IMR-90 (cell line): ENCODE data around the gene LMOD1. TPM values are rescaled to one million over a fixed set of nuclear protein-coding genes. Genes with fewer than 3 reads are reported as not detected.

ENCODE experiments used
- ATAC-seq: fragments of 200-7000 bp; cut with Tn5 transposase; 2 replicates; pipeline ENCODE4 v1.9.1; 2020; ENCODE audit warnings: low read depth, mild to moderate bottlenecking, moderate library complexity
- BruUV-seq: library from RNA; stranded (reverse); fragments of 400-500 nt; replicated peaks from 2 replicates; lab custom pipeline; 2021; lab: Mats Ljungman, UMichigan
- CTCF ChIA-PET: fragments of 300-600 bp; formaldehyde crosslinking; extraction: SDS; loops from one replicate; lab custom pipeline; 2021; ENCODE audit warnings: antibody characterized with exemption; lab: Yijun Ruan, JAX
- POLR2A ChIA-PET: fragments of 300-600 bp; sonication (Branson Sonifier 250); formaldehyde crosslinking; loops from one replicate; lab custom pipeline; 2022; ENCODE audit warnings: antibody characterized with exemption; ENCODE audit not compliant: unreplicated experiment; lab: Charles Lee
- DNase-seq: peaks from one replicate; pipeline ENCODE4 v3.0.0; 2013
- H2AFZ ChIP-seq: replicated peaks from 2 replicates; pipeline ENCODE3; 2013; ENCODE audit warnings: low read length, mild to moderate bottlenecking; ENCODE audit not compliant: poor library complexity
- H2AK5ac ChIP-seq: 2 replicates; pipeline ENCODE4 v1.6.1; 2013; ENCODE audit warnings: low read depth, low read length, inconsistent platforms
- H2AK9ac ChIP-seq: replicated peaks from 2 replicates; pipeline ENCODE3; 2013; ENCODE audit warnings: mild to moderate bottlenecking, low read depth, low read length, moderate library complexity; ENCODE audit not compliant: poor library complexity
- H2BK120ac ChIP-seq: 2 replicates; pipeline ENCODE4 v1.6.1; 2013; ENCODE audit warnings: low read depth, low read length, inconsistent platforms
- H2BK15ac ChIP-seq: 3 replicates; pipeline ENCODE4 v1.6.1; 2013; ENCODE audit warnings: low read depth, low read length, inconsistent platforms
- H2BK20ac ChIP-seq: 2 replicates; pipeline ENCODE4 v1.6.1; 2013; ENCODE audit warnings: low read depth, mild to moderate bottlenecking, inconsistent platforms, low read length, moderate library complexity
- H2BK5ac ChIP-seq: 2 replicates; pipeline ENCODE4 v1.6.1; 2013; ENCODE audit warnings: mild to moderate bottlenecking, low read depth, low read length, inconsistent platforms; ENCODE audit not compliant: poor library complexity, severe bottlenecking
- H3K14ac ChIP-seq: replicated peaks from 2 replicates; pipeline ENCODE4 v1.6.1; 2013; ENCODE audit warnings: low read depth, low read length, inconsistent platforms
- H3K18ac ChIP-seq: 2 replicates; pipeline ENCODE4 v1.6.1; 2013; ENCODE audit warnings: low read depth, low read length, control low read depth
- H3K23ac ChIP-seq: 2 replicates; pipeline ENCODE4 v1.6.1; 2013; ENCODE audit warnings: low read depth, low read length, inconsistent platforms
- H3K27ac ChIP-seq: 2 replicates; pipeline ENCODE4 v1.5.1; 2013; ENCODE audit warnings: mild to moderate bottlenecking, control low read depth, low read length; ENCODE audit not compliant: insufficient read depth
- H3K27me3 ChIP-seq: 2 replicates; pipeline ENCODE4 v1.6.1; 2013; ENCODE audit warnings: low read length; ENCODE audit not compliant: control insufficient read depth, insufficient read depth
- H3K36me3 ChIP-seq: 2 replicates; pipeline ENCODE4 v1.6.1; 2013; ENCODE audit warnings: low read length, mixed read lengths; ENCODE audit not compliant: control insufficient read depth, insufficient read depth
- H3K4ac ChIP-seq: 2 replicates; pipeline ENCODE4 v1.6.1; 2013; ENCODE audit warnings: low read depth, low read length, inconsistent platforms
- H3K4me1 ChIP-seq: 2 replicates; pipeline ENCODE4 v1.6.1; 2013; ENCODE audit warnings: low read length, mixed read lengths; ENCODE audit not compliant: control insufficient read depth, insufficient read depth
- H3K4me2 ChIP-seq: 2 replicates; pipeline ENCODE4 v1.6.1; 2013; ENCODE audit warnings: low read depth, mild to moderate bottlenecking, control low read depth, low read length, moderate library complexity
- H3K4me3 ChIP-seq: 2 replicates; pipeline ENCODE4 v1.5.1; 2013; ENCODE audit warnings: low read depth, mild to moderate bottlenecking, control low read depth, low read length, moderate library complexity; ENCODE audit not compliant: insufficient read depth
- H3K56ac ChIP-seq: 2 replicates; pipeline ENCODE4 v1.6.1; 2013; ENCODE audit warnings: low read length, inconsistent platforms; ENCODE audit not compliant: insufficient read depth; ENCODE audit errors: extremely low read depth
- H3K79me1 ChIP-seq, 2 experiments: 2 replicates each; pipeline ENCODE4 v1.6.1; 2013; ENCODE audit warnings: low read length in 2 of 2, inconsistent platforms in 1 of 2, low read depth in 1 of 2
- H3K9ac ChIP-seq: 2 replicates; pipeline ENCODE4 v1.6.1; 2013; ENCODE audit warnings: low read depth, low read length, control low read depth
- H3K9me1 ChIP-seq: 2 replicates; pipeline ENCODE4 v1.6.1; 2013; ENCODE audit warnings: low read length, inconsistent platforms; ENCODE audit not compliant: insufficient read depth
- H3K9me3 ChIP-seq: 2 replicates; pipeline ENCODE4 v1.6.1; 2013; ENCODE audit warnings: low read length; ENCODE audit not compliant: control insufficient read depth, insufficient read depth
- H4K20me1 ChIP-seq: 2 replicates; pipeline ENCODE4 v1.6.1; 2013; ENCODE audit warnings: low read length, inconsistent platforms; ENCODE audit not compliant: insufficient read depth
- H4K5ac ChIP-seq: 2 replicates; pipeline ENCODE4 v1.6.1; 2013; ENCODE audit warnings: mild to moderate bottlenecking, low read depth, low read length, control low read depth
- H4K8ac ChIP-seq, 2 experiments: 2 replicates each; pipeline ENCODE4 v1.6.1; 2013; ENCODE audit warnings: low read depth in 2 of 2, low read length in 2 of 2, control low read depth in 1 of 2, inconsistent platforms in 1 of 2
- H4K91ac ChIP-seq: 2 replicates; pipeline ENCODE4 v1.6.1; 2013; ENCODE audit warnings: low read depth, low read length, inconsistent platforms; ENCODE audit not compliant: insufficient read depth
- CEBPB ChIP-seq: IDR thresholded peaks from 2 replicates; pipeline ENCODE4 v1.6.1; 2012; ENCODE audit warnings: low read depth, low read length, improper control_type of control experiment
- CHD1 ChIP-seq: IDR thresholded peaks from 2 replicates; pipeline ENCODE4 v1.6.1; 2012; ENCODE audit warnings: low read depth, low read length, improper control_type of control experiment
- CTCF ChIP-seq: conservative IDR thresholded peaks from 2 replicates; pipeline ENCODE4 v1.5.1; 2012; ENCODE audit warnings: mild to moderate bottlenecking, low read depth, low read length, improper control_type of control experiment
- ELK1 ChIP-seq: fragments of 150-350 bp; IDR thresholded peaks from 2 replicates; pipeline ENCODE4 v1.6.1; 2016; ENCODE audit warnings: low read depth, mild to moderate bottlenecking, low read length, moderate library complexity, borderline replicate concordance
- FOS ChIP-seq: fragments of 150-350 bp; IDR thresholded peaks from 2 replicates; pipeline ENCODE4 v1.6.1; 2016; ENCODE audit warnings: low read depth, low read length
- MAFK ChIP-seq: IDR thresholded peaks from 2 replicates; pipeline ENCODE4 v1.6.1; 2012; ENCODE audit warnings: low read depth, low read length, improper control_type of control experiment
- MAZ ChIP-seq: IDR thresholded peaks from 2 replicates; pipeline ENCODE4 v1.6.1; 2012; ENCODE audit warnings: low read depth, mild to moderate bottlenecking, low read length, improper control_type of control experiment, moderate library complexity, borderline replicate concordance
- MXI1 ChIP-seq: IDR thresholded peaks from 2 replicates; pipeline ENCODE4 v1.6.1; 2012; ENCODE audit warnings: low read depth, mild to moderate bottlenecking, low read length, moderate library complexity, borderline replicate concordance
- NFE2L2 ChIP-seq: fragments of 150-350 bp; IDR thresholded peaks from 2 replicates; pipeline ENCODE4 v1.6.1; 2016; ENCODE audit warnings: low read depth, mild to moderate bottlenecking, low read length
- POLR2A ChIP-seq: IDR thresholded peaks from 2 replicates; pipeline ENCODE4 v1.6.1; 2012; ENCODE audit warnings: mild to moderate bottlenecking, low read depth, low read length
- RAD21 ChIP-seq: IDR thresholded peaks from 2 replicates; pipeline ENCODE4 v1.6.1; 2012; ENCODE audit warnings: low read length, improper control_type of control experiment
- RCOR1 ChIP-seq: IDR thresholded peaks from 2 replicates; pipeline ENCODE4 v1.6.1; 2012; ENCODE audit warnings: mild to moderate bottlenecking, low read length, improper control_type of control experiment; ENCODE audit not compliant: insufficient replicate concordance
- RFX5 ChIP-seq: IDR thresholded peaks from 2 replicates; pipeline ENCODE4 v1.8.0; 2012; ENCODE audit warnings: low read depth, mild to moderate bottlenecking, low read length, moderate library complexity
- SMC3 ChIP-seq: fragments of 150-350 bp; IDR thresholded peaks from 2 replicates; pipeline ENCODE4 v1.6.1; 2016; ENCODE audit warnings: low read depth, mild to moderate bottlenecking, antibody characterized with exemption, low read length, moderate library complexity
- USF2 ChIP-seq: fragments of 150-350 bp; IDR thresholded peaks from 2 replicates; pipeline ENCODE4 v1.6.1; 2017; ENCODE audit warnings: mild to moderate bottlenecking, antibody characterized with exemption, low read length, low read depth
- WGBS, 2 experiments: methylation state at CpG; one replicate each; pipeline versions ENCODE4 v1.1.5 to v1.1.7; 2013; ENCODE audit warnings: missing lambda C conversion rate in 2 of 2; ENCODE audit not compliant: insufficient read length in 1 of 2; ENCODE audit errors: extremely low coverage in 2 of 2; 5-methylcytosine and 5-hydroxymethylcytosine counted together
- dilution Hi-C: fragments of 300-500 bp; cut with HindIII; formaldehyde crosslinking; loops from one replicate; pipeline ENCODE4 v1.14.3; 2018; ENCODE audit warnings: low sequenced_read_pairs; ENCODE audit not compliant: unreplicated experiment
- in situ Hi-C: fragments of 300-500 bp; cut with MboI; formaldehyde crosslinking; loops from 3 replicates; pipeline ENCODE4 v1.14.3; 2019; ENCODE audit warnings: low sequenced_read_pairs, inconsistent platforms, mixed read lengths
- intact Hi-C: fragments of 100-400 bp; cut with micrococcal nuclease; formaldehyde crosslinking; loops from 2 replicates; pipeline ENCODE4 v1.10.0; 2022
- polyA plus RNA-seq, 3 experiments: library from polyadenylated mRNA; depleted of rRNA; stranded (reverse); fragments of >200 nt; gene quantifications; 2 replicates each; pipeline ENCODE4 v1.2.3, GENCODE V29; 2012; ENCODE audit warnings: low replicate concordance in 1 of 3
- total RNA-seq: library from RNA; depleted of rRNA; stranded (reverse); fragments of >200 nt; gene quantifications from 2 replicates; pipeline ENCODE4 v1.2.3, GENCODE V29; 2012

Gene LMOD1
- total and polyA plus RNA-seq, 2 of the 4 experiments (the other 2 are of a cell fraction): 51.7 to 53.2 TPM

GRCh38 chr1:201945863-201946223, 505 bp downstream of the LMOD1 start:
- Histone ChIP-seq H3K23ac (peak overlapping the region; percentile 99), H3K9me3 (no peaks in the 10 kb centered on the region), H2AK5ac (peak overlapping the region; percentile 94), H2BK120ac (peak overlapping the region; percentile 75), H3K4me1 (peaks cover 28% of the 10 kb centered on the region), H4K8ac (peak overlapping the region; percentile 5 to 67; a peak in 2 of 4 replicates), H2BK5ac (peak overlapping the region; percentile 79), H3K4me2 (peak overlapping the region; percentile 73), H4K5ac (peak overlapping the region; percentile 47), H2BK20ac (peak overlapping the region; percentile 37; the same call in 1 of the 2 replicates), H2AFZ (peak overlapping the region; percentile 86), H3K27me3 (no peaks in the 10 kb centered on the region), H3K79me1 (peaks cover 17 to 62% of the 10 kb centered on the region in 2 experiments), H3K4ac (peak overlapping the region; percentile 89), H4K91ac (peak overlapping the region; percentile 83), H3K9ac (peak overlapping the region; percentile 94), H3K27ac (peak overlapping the region; percentile 78), H3K4me3 (peak overlapping the region; percentile 72), H3K36me3 (peaks cover 3% of the 10 kb centered on the region; the same call in 1 of the 2 replicates), H3K18ac (peak overlapping the region; percentile 83), H2AK9ac (peak overlapping the region; percentile 97), H3K14ac (peak overlapping the region; percentile 95), H4K20me1 (peaks cover 23% of the 10 kb centered on the region), H3K56ac (peak overlapping the region; percentile 86), H2BK15ac (peak overlapping the region; percentile 37; the same call in 1 of the 3 replicates), H3K9me1 (peaks cover 24% of the 10 kb centered on the region)
- intact Hi-C loops (loop anchor here (1.0 to 2.0 kb wide), 2 partner anchors 29 to 50 kb away; no protein-coding TSS in a partner anchor), dilution Hi-C loops (no loop called here), in situ Hi-C loops (no loop called here)
- 29% methylated on average over 6 of the region's 10 CpGs; no CpG with 5 or more reads in 1 of the 2 experiments for WGBS, 2 experiments
- TF ChIP-seq FOS (no peak), RAD21 (no peak), CHD1 (no peak), MAFK (no peak), POLR2A (no peak), SMC3 (no peak), USF2 (no peak), NFE2L2 (no peak), RCOR1 (no peak), CEBPB (no peak), RFX5 (no peak), CTCF (no peak), MAZ (no peak), MXI1 (no peak), ELK1 (no peak)
- TSS peak; percentile 60 for BruUV-seq
- ChIA-PET POLR2A (interaction anchor here (0.7 to 2.9 kb wide), 6 partner anchors 8 to 50 kb away, joined by 3 to 24 read pairs (median 4); no protein-coding TSS in a partner anchor), CTCF (interaction anchor here (0.9 to 3.6 kb wide), 2 partner anchors 17 to 50 kb away, joined by 3 to 27 read pairs; no protein-coding TSS in a partner anchor)
- ATAC-seq: peak; percentile 4
- DNase-seq: no peak
